ENCODE results near the gene ZNF135. TPM values are rescaled to one million over a fixed set of nuclear protein-coding genes. Genes with fewer than 3 reads are reported as not detected.

ZNF135 gene
- total RNA-seq, 1 donor from 2014 or later = 1.7 TPM

- Histone ChIP-seq H3K27ac (ENCODE audit: low read depth, low read length) (no peak overlapping the region), H3K36me3 (ENCODE audit: insufficient read depth, low read length) (peaks cover 4% of the 10 kb centered on the region)
- no peak for DNase-seq (ENCODE audit: low read depth)
Observed at GRCh38 chr19:58010507-58010906, 48.6 kb upstream of the ZNF135 start.

GRCh38 chr19:58014141-58014540 lies 44.9 kb upstream of the ZNF135 start:
- Histone ChIP-seq H3K9me3 (ENCODE audit: insufficient read depth, low read depth, low read length) (peaks cover 19% of the 10 kb centered on the region), H3K27me3 (ENCODE audit: insufficient read depth, low read length) (no peaks in the 10 kb centered on the region), H4K20me1 (ENCODE audit: insufficient read depth, low read length) (no peaks in the 10 kb centered on the region), H3K79me2 (ENCODE audit: insufficient read depth, low read length) (no peaks in the 10 kb centered on the region), H2AFZ (ENCODE audit: low read depth, low read length) (no peak overlapping the region), H3K4me2 (ENCODE audit: low read length) (no peak overlapping the region), H3K9ac (ENCODE audit: low read length) (no peak overlapping the region), H3K27ac (ENCODE audit: low read depth, low read length) (no peak overlapping the region), H3K36me3 (ENCODE audit: insufficient read depth, low read length) (no peaks in the 10 kb centered on the region), H3K4me1 (ENCODE audit: insufficient read depth, low read length) (no peaks in the 10 kb centered on the region), H3K4me3 (ENCODE audit: insufficient read depth, low read depth, low read length) (no peak overlapping the region)
- peaks cover 37% of the 10 kb centered on the region for H3K36me3 Mint-ChIP-seq (ENCODE audit: low read depth, unreplicated experiment)
- no peak overlapping the region for H3K4me3 Mint-ChIP-seq (ENCODE audit: unreplicated experiment)
- H3K27ac Mint-ChIP-seq (ENCODE audit: unreplicated experiment) = no peak overlapping the region
- no peak for FAIRE-seq
- peaks cover 57% of the 10 kb centered on the region for H3K9me3 Mint-ChIP-seq (ENCODE audit: unreplicated experiment)
- H3K27me3 Mint-ChIP-seq (ENCODE audit: low read depth, unreplicated experiment) = no peaks in the 10 kb centered on the region
- no peak for DNase-seq (ENCODE audit: low read depth)
- TF ChIP-seq CTCF (IDR thresholded peaks at IDR 0.05; ENCODE audit: insufficient read depth, low read depth, low read length) = no peak
- TF ChIP-seq EZH2 (IDR thresholded peaks at IDR 0.05; ENCODE audit: insufficient read depth, low read length) = no peak
- no peaks in the 10 kb centered on the region for H3K4me1 Mint-ChIP-seq (ENCODE audit: low read depth, unreplicated experiment)

More at GRCh38 chr19:58010507-58010906, 48.6 kb upstream of the ZNF135 start:
- Mint-ChIP-seq H3K4me3 (ENCODE audit: unreplicated experiment) (no peak overlapping the region), H3K9me3 (ENCODE audit: unreplicated experiment) (peaks cover 69% of the 10 kb centered on the region), H3K27ac (ENCODE audit: unreplicated experiment) (no peak overlapping the region), H3K4me1 (ENCODE audit: low read depth, unreplicated experiment) (no peaks in the 10 kb centered on the region), H3K36me3 (ENCODE audit: low read depth, unreplicated experiment) (peaks cover 64% of the 10 kb centered on the region), H3K27me3 (ENCODE audit: low read depth, unreplicated experiment) (no peaks in the 10 kb centered on the region)
- Histone ChIP-seq H3K4me1 (ENCODE audit: insufficient read depth, low read length) (no peaks in the 10 kb centered on the region), H3K4me2 (ENCODE audit: low read length) (no peak overlapping the region), H4K20me1 (ENCODE audit: insufficient read depth, low read length) (no peaks in the 10 kb centered on the region), H3K27me3 (ENCODE audit: insufficient read depth, low read length) (no peaks in the 10 kb centered on the region), H3K9ac (ENCODE audit: low read length) (no peak overlapping the region), H3K4me3 (ENCODE audit: insufficient read depth, low read depth, low read length) (no peak overlapping the region), H2AFZ (ENCODE audit: low read depth, low read length) (no peak overlapping the region), H3K79me2 (ENCODE audit: insufficient read depth, low read length) (no peaks in the 10 kb centered on the region), H3K9me3 (ENCODE audit: insufficient read depth, low read depth, low read length) (peaks cover 34% of the 10 kb centered on the region)
- no peak for FAIRE-seq
- no peak for TF ChIP-seq EZH2 (IDR thresholded peaks at IDR 0.05; ENCODE audit: insufficient read depth, low read length)
- TF ChIP-seq CTCF (IDR thresholded peaks at IDR 0.05; ENCODE audit: insufficient read depth, low read depth, low read length) = no peak

- TF ChIP-seq CTCF (IDR thresholded peaks at IDR 0.05; ENCODE audit: insufficient read depth, low read depth, low read length) (no peak), EZH2 (IDR thresholded peaks at IDR 0.05; ENCODE audit: insufficient read depth, low read length) (no peak)
- no peaks in the 10 kb centered on the region for H3K36me3 ChIP-seq (ENCODE audit: insufficient read depth, low read length)
- H3K27me3 ChIP-seq (ENCODE audit: insufficient read depth, low read length) = no peaks in the 10 kb centered on the region
- peaks cover 3% of the 10 kb centered on the region for H3K36me3 Mint-ChIP-seq (ENCODE audit: low read depth, unreplicated experiment)
- FAIRE-seq (no peak), DNase-seq (ENCODE audit: low read depth) (no peak)
- no peak overlapping the region for H3K27ac ChIP-seq (ENCODE audit: low read depth, low read length)
- H3K4me3 Mint-ChIP-seq (ENCODE audit: unreplicated experiment) = no peak overlapping the region
- H3K4me1 ChIP-seq (ENCODE audit: insufficient read depth, low read length) = no peaks in the 10 kb centered on the region
- H2AFZ ChIP-seq (ENCODE audit: low read depth, low read length) = no peak overlapping the region
- H3K4me3 ChIP-seq (ENCODE audit: insufficient read depth, low read depth, low read length) = no peak overlapping the region
- H3K9me3 ChIP-seq (ENCODE audit: insufficient read depth, low read depth, low read length) = peaks cover 15% of the 10 kb centered on the region
- no peak overlapping the region for H3K27ac Mint-ChIP-seq (ENCODE audit: unreplicated experiment)
- H3K4me2 ChIP-seq (ENCODE audit: low read length) = no peak overlapping the region
- no peaks in the 10 kb centered on the region for H4K20me1 ChIP-seq (ENCODE audit: insufficient read depth, low read length)
- H3K9me3 Mint-ChIP-seq (ENCODE audit: unreplicated experiment) = peaks cover 46% of the 10 kb centered on the region
- no peaks in the 10 kb centered on the region for H3K4me1 Mint-ChIP-seq (ENCODE audit: low read depth, unreplicated experiment)
- no peak overlapping the region for H3K9ac ChIP-seq (ENCODE audit: low read length)
- no peaks in the 10 kb centered on the region for H3K27me3 Mint-ChIP-seq (ENCODE audit: low read depth, unreplicated experiment)
- no peaks in the 10 kb centered on the region for H3K79me2 ChIP-seq (ENCODE audit: insufficient read depth, low read length)
Observed at GRCh38 chr19:58020129-58020528, 39.0 kb upstream of the ZNF135 start.

Data from astrocyte (in vitro differentiated cells and primary cell).